ENCODE data around the gene MUC21.
"Not testable (repeated sequence)": the region's sequence is repeated elsewhere in the genome, so short reads cannot be mapped to it uniquely, and the experiment has no call there.

- not testable (repeated sequence) for TF ChIP-seq POLR2A (IDR thresholded peaks at IDR 0.05); POLR2AphosphoS5 (IDR thresholded peaks at IDR 0.05; ENCODE audit: insufficient read depth in 1 of 2, low read depth in 1 of 2)
These were observed 33.9 kb downstream of the MUC21 start for GRCh38 chr6:31017436-31017835.

Data from vagina (tissue), 2 donors.